ENCODE data around the gene FAM161B.

Gene FAM161B

GRCh38 chr14:73884438-73885190 is 65.3 kb downstream of the FAM161B start:
- CTCF ChIA-PET = no interaction called here
- POLR2A ChIA-PET = no interaction called here
- no peak for DNase-seq (ENCODE audit: extremely low spot score)
- TF ChIP-seq L3MBTL2 (conservative IDR thresholded peaks at IDR 0.05) (no peak), PKNOX1 (IDR thresholded peaks at IDR 0.05) (peak; percentile 96), SUZ12 (IDR thresholded peaks at IDR 0.05) (no peak)

Measured in HEK293T (cell line).